Bronchial epithelial cell (primary cell): Measurements from ENCODE around the gene TXNDC17. TPM values are rescaled to one million over a fixed set of nuclear protein-coding genes. Genes with fewer than 3 reads are reported as not detected.

ENCODE experiments used
- DNase-seq: peaks from one replicate; pipeline ENCODE4 v3.0.0-alpha.2; 2010; ENCODE audit warnings: low read depth
- FAIRE-seq: peaks from 2 replicates; lab custom pipeline; 2011; peaks lifted over from hg19 to GRCh38; lab: Jason Lieb, UNC
- H3K27me3 ChIP-seq: 2 replicates; pipeline ENCODE4 v1.5.1; 2011; ENCODE audit warnings: low read length; ENCODE audit not compliant: control insufficient read depth, insufficient read depth
- H3K36me3 ChIP-seq: 2 replicates; pipeline ENCODE4 v1.5.1; 2011; ENCODE audit warnings: low read length; ENCODE audit not compliant: control insufficient read depth, insufficient read depth
- H3K4me3 ChIP-seq: 2 replicates; pipeline ENCODE4 v1.5.1; 2011; ENCODE audit warnings: mild to moderate bottlenecking, low read depth, low read length, control low read depth
- CTCF ChIP-seq: IDR thresholded peaks from 2 replicates; pipeline ENCODE4 v1.5.1; 2011; ENCODE audit warnings: mild to moderate bottlenecking, moderate library complexity, low read length, control low read depth, inconsistent platforms; ENCODE audit not compliant: insufficient read depth, severe bottlenecking
- total RNA-seq: library from RNA; depleted of rRNA; stranded (reverse); fragments of >200 nt; gene quantifications from 2 replicates; pipeline ENCODE4 v1.2.1, GENCODE V29; 2014

The TXNDC17 gene
- total RNA-seq, 1 donor from 2014 or later = 222 TPM

DNA sequence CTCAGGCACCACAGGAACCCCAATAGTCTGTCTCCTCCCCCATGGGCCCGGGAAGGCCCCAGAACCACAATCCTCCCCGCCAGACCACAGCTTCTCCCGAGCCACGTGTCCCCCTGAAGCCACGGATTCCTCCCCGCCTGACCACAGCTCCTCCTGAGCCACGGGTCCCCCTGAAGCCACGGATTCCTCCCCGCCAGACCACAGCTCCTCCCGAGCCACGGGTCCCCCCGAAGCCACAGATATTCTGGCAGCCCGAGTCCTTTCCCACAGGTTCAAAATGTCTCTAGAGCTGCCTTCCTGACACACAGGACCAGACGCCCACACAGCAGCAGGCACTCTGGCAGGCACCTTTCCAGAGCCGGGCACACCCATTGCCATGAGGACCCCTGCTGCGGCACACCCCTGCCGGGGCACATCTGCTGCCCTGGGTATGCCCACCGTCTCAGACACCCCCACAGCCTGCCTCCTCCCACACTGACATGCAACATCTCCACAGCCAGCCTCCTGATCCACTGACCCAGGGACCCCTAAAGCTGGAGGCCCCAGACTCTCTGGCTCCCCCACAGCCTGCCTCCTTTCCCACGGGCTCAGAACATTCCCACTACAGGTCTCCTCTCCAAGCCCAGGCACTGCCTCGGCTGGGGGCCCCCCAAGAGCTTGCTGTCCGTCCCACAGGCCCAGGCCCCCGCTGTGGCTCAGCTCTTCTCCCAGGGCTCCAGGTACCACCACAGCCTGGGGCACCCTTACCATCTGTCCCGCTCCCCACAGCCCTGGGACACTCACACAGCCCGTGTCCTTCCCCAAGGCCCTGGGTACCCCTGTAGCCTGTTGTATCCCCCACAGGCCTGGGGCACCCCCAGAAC is 2.6 kb upstream of the TXNDC17 start:
- FAIRE-seq (no peak), DNase-seq (no peak)
- Histone ChIP-seq H3K27me3 (no peaks in the 10 kb centered on the region), H3K4me3 (no peak overlapping the region), H3K36me3 (peaks cover 5% of the 10 kb centered on the region)
- no peak for TF ChIP-seq CTCF

- TF ChIP-seq CTCF = no peak
- Histone ChIP-seq H3K4me3 (peak overlapping the region; percentile 89), H3K27me3 (no peaks in the 10 kb centered on the region), H3K36me3 (peaks cover 4% of the 10 kb centered on the region)
- no peak for DNase-seq
- FAIRE-seq = no peak
Measured at GRCh38 chr17:6639014-6639585, 1.8 kb upstream of the TXNDC17 start.

DNA sequence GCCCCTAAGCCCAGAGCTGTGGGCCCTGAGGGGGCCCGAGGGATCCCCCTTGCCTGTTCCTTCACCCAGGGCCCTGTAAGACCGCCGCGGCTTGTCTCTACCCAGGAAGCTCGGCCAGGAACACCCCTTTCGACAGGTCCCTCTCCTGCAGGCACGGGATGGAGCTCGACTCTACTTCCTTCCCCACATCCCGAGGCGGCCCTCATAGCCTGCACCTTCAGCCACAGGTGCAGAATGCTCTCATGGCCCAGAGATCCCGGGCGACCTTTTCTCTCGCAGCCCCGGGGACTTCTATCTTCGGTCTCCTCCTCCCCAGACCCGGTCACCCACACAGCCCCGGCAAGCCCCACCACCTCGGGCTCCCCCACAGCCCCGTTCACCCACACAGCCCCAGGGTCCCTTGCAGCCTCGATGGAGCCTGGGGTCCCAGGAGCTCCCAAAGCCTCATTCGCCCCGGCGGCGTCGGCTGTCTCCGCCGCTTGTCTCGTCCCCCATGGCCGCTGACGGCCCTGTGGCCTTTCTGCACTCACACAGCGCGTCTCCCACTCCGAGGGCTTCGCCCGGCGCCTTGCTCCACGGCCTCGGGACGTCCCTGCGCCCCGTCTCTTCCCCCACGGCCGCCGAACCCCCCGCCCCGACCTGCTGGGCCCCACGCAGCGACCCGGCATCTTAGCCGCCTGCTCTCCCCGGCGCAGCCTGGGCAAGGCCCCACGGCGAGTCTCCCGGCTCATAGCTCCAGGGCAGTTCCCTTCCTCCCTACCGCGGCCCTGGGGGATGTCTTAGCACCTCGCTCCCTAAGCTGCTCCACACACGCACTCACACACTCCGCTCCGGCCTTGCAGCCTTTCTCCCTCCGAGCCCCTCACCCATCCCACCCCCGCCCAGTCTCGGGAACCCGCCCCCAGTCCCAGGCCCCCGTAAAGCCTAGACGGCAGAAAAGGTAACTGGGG is 999 bp upstream of the TXNDC17 start:
- DNase-seq (no peak), FAIRE-seq (no peak)
- H3K4me3 ChIP-seq = peak overlapping the region; percentile 89
- no peaks in the 10 kb centered on the region for H3K27me3 ChIP-seq
- TF ChIP-seq CTCF = no peak
- H3K36me3 ChIP-seq = peaks cover 2% of the 10 kb centered on the region

- H3K4me3 ChIP-seq = peak overlapping the region; percentile 89
- no peak for FAIRE-seq
- TF ChIP-seq CTCF = no peak
Measured at GRCh38 chr17:6641247-6641863, 495 bp downstream of the TXNDC17 start.

GRCh38 chr17:6642592-6642991 is 1.7 kb downstream of the TXNDC17 start:
- DNase-seq (peak; percentile 97), FAIRE-seq (peak; percentile 32)

More at GRCh38 chr17:6641247-6641863, 495 bp downstream of the TXNDC17 start:
- Histone ChIP-seq H3K27me3 (no peaks in the 10 kb centered on the region), H3K36me3 (peaks cover 1% of the 10 kb centered on the region)
- peak; percentile 31 for DNase-seq

More at GRCh38 chr17:6642592-6642991, 1.7 kb downstream of the TXNDC17 start:
- no peak for TF ChIP-seq CTCF
- Histone ChIP-seq H3K27me3 (no peaks in the 10 kb centered on the region), H3K4me3 (peak overlapping the region; percentile 89), H3K36me3 (peaks cover 1% of the 10 kb centered on the region)
